Mesothelial cell of epicardium (in vitro differentiated cells): ENCODE measurements around the gene HIRIP3. TPM values are rescaled to one million over a fixed set of nuclear protein-coding genes. Genes with fewer than 3 reads are reported as not detected.

Source experiments
- DNase-seq, 2 experiments: peaks; one replicate each; pipeline ENCODE4 v3.0.0; 2021; ENCODE audit warnings: low spot score in 2 of 2; ENCODE audit not compliant: unreplicated experiment in 2 of 2
- H3K27ac Mint-ChIP-seq: 2 replicates; pipeline ENCODE4 v1.8.0; 2021; ENCODE audit warnings: mixed read lengths
- H3K27me3 Mint-ChIP-seq: 2 replicates; pipeline ENCODE4 v1.8.0; 2021; ENCODE audit warnings: low read depth, mixed read lengths
- H3K36me3 Mint-ChIP-seq: 2 replicates; pipeline ENCODE4 v1.8.0; 2021; ENCODE audit warnings: mixed read lengths
- H3K4me1 Mint-ChIP-seq: 2 replicates; pipeline ENCODE4 v1.8.0; 2021; ENCODE audit warnings: mixed read lengths
- H3K4me3 Mint-ChIP-seq: 2 replicates; pipeline ENCODE4 v1.8.0; 2021; ENCODE audit warnings: mild to moderate bottlenecking, moderate library complexity, mixed read lengths
- H3K9me3 Mint-ChIP-seq: 2 replicates; pipeline ENCODE4 v1.8.0; 2021; ENCODE audit warnings: mixed read lengths
- total RNA-seq: library from RNA; stranded (reverse); gene quantifications from 3 replicates; pipeline ENCODE4 v1.2.1, GENCODE V29; 2021
- TF ChIP-seq, protein P1 (sequence below): fragments of 200-600 bp; sonication (generic); IDR thresholded peaks from one replicate; pipeline ENCODE4 v1.5.0; 2021; ENCODE audit warnings: antibody characterized with exemption; ENCODE audit not compliant: unreplicated experiment

HIRIP3 gene
- total RNA-seq, 1 donor from 2014 or later: 9.7 TPM

DNA sequence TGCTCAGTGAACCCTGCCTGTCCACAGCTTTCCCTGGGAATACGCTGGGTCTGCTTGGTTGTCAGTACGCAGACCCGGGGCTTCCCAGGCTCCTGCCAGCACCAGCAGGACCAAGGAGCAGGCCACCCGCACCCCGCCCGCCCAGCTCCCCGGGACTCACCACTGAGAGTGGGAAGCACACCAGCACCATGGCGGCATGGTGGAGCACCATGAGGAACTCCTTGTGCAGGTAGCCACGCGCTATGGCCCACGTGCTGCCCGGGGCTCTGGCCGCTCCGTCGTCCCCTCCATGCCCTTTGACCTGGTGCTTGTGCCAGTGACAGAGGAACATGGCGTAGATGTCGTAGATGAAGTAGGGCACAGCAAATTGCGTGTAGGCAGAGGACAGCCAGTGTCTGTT lies 31.0 kb upstream of the HIRIP3 start:
- Mint-ChIP-seq H3K4me3 (no peak overlapping the region), H3K36me3 (no peaks in the 10 kb centered on the region)

DNA sequence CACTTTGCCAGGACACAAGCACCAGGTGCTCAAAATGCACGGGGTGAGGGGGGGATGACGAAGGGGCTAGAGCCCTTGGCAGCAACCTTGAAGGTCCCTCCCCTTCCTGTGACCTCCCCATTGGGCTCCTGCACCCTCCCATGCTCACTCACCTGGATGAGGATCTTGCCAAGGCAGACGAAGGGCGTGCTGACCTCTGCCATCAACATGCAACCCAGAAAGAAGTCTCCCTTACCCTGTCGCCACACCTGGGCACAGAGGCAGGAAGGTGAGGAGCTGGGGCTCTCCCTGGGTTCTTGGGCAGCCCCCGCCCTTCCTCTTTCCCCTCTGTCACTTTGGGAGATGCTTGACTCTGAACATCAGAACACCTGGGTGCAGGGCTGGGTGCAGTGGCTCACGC lies 30.2 kb upstream of the HIRIP3 start:
- peaks cover 59% of the 10 kb centered on the region for H3K27me3 Mint-ChIP-seq
- no peak overlapping the region for H3K27ac Mint-ChIP-seq
- DNase-seq: no peak
- peaks cover 8% of the 10 kb centered on the region for H3K4me1 Mint-ChIP-seq
- no peaks in the 10 kb centered on the region for H3K36me3 Mint-ChIP-seq
- TF ChIP-seq, protein P1, sequence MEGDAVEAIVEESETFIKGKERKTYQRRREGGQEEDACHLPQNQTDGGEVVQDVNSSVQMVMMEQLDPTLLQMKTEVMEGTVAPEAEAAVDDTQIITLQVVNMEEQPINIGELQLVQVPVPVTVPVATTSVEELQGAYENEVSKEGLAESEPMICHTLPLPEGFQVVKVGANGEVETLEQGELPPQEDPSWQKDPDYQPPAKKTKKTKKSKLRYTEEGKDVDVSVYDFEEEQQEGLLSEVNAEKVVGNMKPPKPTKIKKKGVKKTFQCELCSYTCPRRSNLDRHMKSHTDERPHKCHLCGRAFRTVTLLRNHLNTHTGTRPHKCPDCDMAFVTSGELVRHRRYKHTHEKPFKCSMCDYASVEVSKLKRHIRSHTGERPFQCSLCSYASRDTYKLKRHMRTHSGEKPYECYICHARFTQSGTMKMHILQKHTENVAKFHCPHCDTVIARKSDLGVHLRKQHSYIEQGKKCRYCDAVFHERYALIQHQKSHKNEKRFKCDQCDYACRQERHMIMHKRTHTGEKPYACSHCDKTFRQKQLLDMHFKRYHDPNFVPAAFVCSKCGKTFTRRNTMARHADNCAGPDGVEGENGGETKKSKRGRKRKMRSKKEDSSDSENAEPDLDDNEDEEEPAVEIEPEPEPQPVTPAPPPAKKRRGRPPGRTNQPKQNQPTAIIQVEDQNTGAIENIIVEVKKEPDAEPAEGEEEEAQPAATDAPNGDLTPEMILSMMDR: no peak
- no peak overlapping the region for H3K4me3 Mint-ChIP-seq
- no peaks in the 10 kb centered on the region for H3K9me3 Mint-ChIP-seq

More for the DNA sequence above, 31.0 kb upstream of the HIRIP3 start:
- H3K27ac Mint-ChIP-seq: no peak overlapping the region
- H3K4me1 Mint-ChIP-seq: peaks cover 5% of the 10 kb centered on the region
- H3K9me3 Mint-ChIP-seq: no peaks in the 10 kb centered on the region
- H3K27me3 Mint-ChIP-seq: peaks cover 64% of the 10 kb centered on the region
- TF ChIP-seq, protein P1: no peak
- DNase-seq: no peak

DNA sequence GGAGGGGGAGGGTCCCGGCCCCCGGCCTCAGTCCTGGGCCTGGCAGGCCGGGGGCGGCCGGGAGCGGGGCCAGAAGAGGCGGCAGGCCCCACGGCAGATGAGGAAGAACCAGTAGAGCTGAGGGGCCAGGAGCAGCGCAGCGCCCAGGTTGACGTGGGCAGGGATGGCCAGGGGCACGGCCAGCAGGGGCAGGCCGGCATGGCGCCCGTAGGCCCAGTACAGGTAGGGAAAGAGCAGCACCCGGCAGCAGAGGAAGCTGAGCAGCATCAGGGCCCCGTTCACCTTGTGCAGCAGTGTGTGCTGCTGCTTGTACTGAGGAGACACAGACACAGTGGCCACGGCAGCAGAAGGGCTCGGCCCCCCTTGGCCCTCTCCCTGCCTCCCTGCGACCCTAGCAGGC lies 29.7 kb upstream of the HIRIP3 start:
- TF ChIP-seq, protein P1: no peak
- Mint-ChIP-seq H3K9me3 (no peaks in the 10 kb centered on the region), H3K36me3 (no peaks in the 10 kb centered on the region), H3K27ac (no peak overlapping the region), H3K4me1 (peaks cover 6% of the 10 kb centered on the region), H3K27me3 (peaks cover 54% of the 10 kb centered on the region), H3K4me3 (no peak overlapping the region)
- DNase-seq: no peak

DNA sequence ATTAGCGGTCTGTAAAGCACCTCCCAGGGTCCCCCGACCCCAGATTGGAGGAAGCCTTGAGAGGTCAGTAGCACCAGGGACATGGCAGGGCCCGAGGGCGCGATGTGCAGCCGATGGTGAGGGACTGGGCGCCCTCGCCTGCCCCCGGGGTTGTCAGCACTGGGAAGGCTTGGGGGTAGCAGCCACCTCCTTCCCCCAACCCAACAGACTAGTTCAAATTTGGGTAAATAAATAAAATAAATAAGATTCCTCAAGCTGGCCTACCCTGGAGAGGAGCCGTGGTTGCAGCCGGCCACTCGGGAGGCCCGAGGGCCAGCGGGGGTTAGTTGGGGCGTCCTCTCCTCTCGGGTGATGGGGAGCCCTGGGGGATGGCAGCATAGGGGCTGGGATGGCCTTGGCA lies 29.0 kb upstream of the HIRIP3 start:
- Mint-ChIP-seq H3K4me3 (no peak overlapping the region), H3K9me3 (no peaks in the 10 kb centered on the region), H3K4me1 (peaks cover 4% of the 10 kb centered on the region), H3K27ac (no peak overlapping the region), H3K27me3 (peaks cover 47% of the 10 kb centered on the region), H3K36me3 (no peaks in the 10 kb centered on the region)
- TF ChIP-seq, protein P1: no peak
- DNase-seq: no peak

DNA sequence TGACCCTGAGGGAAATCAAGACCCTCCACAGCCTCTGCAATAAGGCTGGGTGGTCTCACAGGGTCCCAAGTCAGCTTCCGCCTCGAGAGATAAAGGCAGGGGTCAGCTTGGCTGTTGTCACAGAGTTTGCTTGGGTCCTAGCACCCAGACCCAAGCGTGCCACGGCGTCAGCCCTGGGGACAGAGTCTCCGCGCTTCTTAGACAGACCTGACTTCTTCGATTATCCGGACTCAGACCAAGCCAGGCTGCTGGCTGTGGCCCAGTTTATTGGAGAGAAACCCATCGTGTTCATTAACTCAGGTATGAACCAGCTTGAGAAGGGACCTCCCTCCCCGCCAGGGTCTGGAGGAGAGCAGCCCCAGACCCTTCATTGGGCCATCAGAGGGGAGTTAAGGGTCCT lies 28.2 kb upstream of the HIRIP3 start:
- Mint-ChIP-seq H3K4me1 (peaks cover 4% of the 10 kb centered on the region), H3K27ac (no peak overlapping the region), H3K27me3 (peaks cover 41% of the 10 kb centered on the region), H3K36me3 (no peaks in the 10 kb centered on the region), H3K4me3 (no peak overlapping the region), H3K9me3 (no peaks in the 10 kb centered on the region)
- no peak for DNase-seq
- TF ChIP-seq, protein P1: no peak

DNA sequence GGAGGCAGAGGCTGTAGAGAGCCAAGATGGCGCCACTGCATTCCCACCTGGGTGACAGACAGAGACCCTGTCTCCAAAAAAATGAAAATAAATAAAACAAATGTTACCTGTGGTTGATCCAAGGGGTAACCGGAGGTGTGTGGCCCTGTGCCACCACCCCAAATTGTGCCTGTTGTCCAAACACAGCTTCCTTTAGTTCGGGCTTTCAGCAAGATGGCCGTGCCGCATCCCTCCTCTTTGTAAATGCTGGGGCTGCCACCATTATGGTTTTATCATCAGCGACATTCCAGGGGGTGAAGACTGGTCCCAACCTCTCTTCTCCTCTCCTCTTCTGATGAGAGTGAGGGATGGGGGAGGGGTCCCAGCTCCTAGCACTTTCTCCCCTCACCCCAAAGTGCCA lies 27.5 kb upstream of the HIRIP3 start, which contains the start of gene C16orf92:
Gene C16orf92, plus strand, starts transcription at position 312 of the 400 bp plus-strand sequence. CDS start 143 bp downstream, outside the sequence.
- no peak within 1 kb of the TSS for H3K27ac Mint-ChIP-seq
- H3K36me3 Mint-ChIP-seq: no peaks in the 10 kb centered on the region
- peaks cover 35% of the 10 kb centered on the region for H3K27me3 Mint-ChIP-seq
- no peak within 1 kb of the TSS for H3K4me3 Mint-ChIP-seq
- H3K4me1 Mint-ChIP-seq: peaks cover 4% of the 10 kb centered on the region
- H3K9me3 Mint-ChIP-seq: no peaks in the 10 kb centered on the region
- TF ChIP-seq, protein P1: no peak
- no peak for DNase-seq
